Right ventricle myocardium inferior (tissue), 1 donor: ENCODE measurements around the gene PREX1. TPM values are rescaled to one million over a fixed set of nuclear protein-coding genes. Genes with fewer than 3 reads are reported as not detected.
"Not testable (repeated sequence)": the region's sequence is repeated elsewhere in the genome, so short reads cannot be mapped to it uniquely, and the experiment has no call there.

Source experiments
- ATAC-seq: fragments of 200-7000 bp; cut with Tn5 transposase; one replicate; pipeline ENCODE4 v1.9.1; 2020; ENCODE audit warnings: mild to moderate bottlenecking, moderate library complexity
- DNase-seq: peaks from one replicate; pipeline ENCODE4 v3.0.0; 2021; ENCODE audit errors: missing footprints
- intact Hi-C: fragments of 100-400 bp; cut with DNase I; formaldehyde crosslinking; loops from one replicate; pipeline ENCODE4 v1.11.0; 2022
- total RNA-seq: library from RNA; stranded (reverse); fragmentation: NEBNext Ultra II Directional; extraction: Animal tissue kit (Norgen Biotek cat#: 25700); gene quantifications from one replicate; pipeline ENCODE4 v1.2.1, GENCODE V29; 2021
- donor health status: DM: no; HTN: yes; CAD: no; lungs with severe emphysema.

PREX1 gene
- total RNA-seq, 1 donor from 2014 or later: 11.0 TPM

DNA sequence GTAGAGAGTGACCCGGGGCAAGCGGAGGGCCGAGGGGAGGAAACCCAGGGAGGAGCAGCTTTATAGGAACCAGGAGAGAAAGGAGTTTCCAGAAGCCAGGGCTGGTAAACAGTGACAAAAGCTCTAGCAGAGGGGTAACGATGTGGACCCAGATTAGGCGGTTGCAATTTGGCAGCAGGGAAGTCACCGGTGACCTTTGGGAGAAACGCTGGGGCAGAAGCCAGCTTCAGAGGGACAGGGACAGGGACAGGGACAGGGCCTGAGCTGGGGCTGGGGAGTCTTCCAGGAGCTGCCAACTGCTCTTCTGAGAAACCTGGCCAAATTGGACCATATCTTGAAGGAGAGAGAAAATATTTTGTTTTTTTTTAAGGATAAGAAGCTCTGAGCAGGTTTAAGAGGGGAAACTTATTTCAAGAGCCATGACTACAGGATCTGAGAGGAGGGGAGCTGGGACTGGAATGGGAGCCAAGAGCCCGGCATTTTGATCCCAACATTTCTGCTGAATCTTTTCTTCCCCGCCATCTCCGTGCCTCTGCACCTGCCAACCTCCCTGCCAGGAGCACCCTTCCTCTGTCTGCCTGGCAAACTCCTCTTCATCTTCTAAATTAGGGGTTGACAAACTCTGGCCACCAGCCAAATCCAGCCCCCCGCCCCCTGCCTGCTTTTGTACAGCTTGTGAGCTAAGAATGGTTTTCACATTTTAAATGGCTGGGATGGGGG lies 22.6 kb upstream of the PREX1 start:
- ATAC-seq (no peak), DNase-seq (no peak)
- intact Hi-C loops: no loop called here

DNA sequence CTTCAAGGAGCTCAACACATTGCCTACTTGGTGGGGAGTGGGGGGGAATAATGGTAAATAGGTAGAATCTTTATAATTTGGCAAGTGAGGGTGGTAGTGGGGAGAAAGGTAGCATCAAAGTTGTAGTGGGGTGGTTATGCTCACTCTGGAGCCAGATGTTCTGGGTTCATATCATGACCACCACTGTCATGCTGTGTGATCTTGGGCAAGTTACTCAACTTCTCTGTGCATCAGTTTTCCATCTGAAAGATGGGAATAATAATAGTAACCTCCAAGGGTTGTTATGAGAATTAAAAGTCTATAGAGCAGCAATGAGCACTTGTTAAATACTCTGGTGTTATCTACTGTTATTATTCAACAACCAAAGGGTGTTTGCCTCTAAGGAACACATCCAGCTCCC lies 22.0 kb upstream of the PREX1 start:
- intact Hi-C loops: no loop called here
- ATAC-seq: no peak
- no peak for DNase-seq

DNA sequence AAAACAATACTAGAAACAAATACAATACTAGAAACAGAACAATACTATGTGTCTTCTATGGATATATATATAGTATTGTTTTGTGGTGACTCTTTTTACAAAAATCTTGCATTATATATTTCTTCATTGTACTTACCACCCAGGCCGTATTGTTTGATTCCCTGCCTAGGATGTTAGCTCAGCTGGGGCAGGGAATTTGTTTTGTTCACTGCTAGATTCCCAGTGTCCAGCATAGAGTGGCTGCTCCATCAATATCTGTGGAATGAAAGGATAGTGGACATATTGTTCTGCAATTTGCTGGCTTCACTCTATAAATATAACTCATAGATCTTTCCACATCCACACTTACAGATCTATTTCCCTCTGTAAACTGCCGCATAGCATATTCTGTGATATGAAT lies 21.5 kb upstream of the PREX1 start:
- DNase-seq (no peak), ATAC-seq (no peak)

DNA sequence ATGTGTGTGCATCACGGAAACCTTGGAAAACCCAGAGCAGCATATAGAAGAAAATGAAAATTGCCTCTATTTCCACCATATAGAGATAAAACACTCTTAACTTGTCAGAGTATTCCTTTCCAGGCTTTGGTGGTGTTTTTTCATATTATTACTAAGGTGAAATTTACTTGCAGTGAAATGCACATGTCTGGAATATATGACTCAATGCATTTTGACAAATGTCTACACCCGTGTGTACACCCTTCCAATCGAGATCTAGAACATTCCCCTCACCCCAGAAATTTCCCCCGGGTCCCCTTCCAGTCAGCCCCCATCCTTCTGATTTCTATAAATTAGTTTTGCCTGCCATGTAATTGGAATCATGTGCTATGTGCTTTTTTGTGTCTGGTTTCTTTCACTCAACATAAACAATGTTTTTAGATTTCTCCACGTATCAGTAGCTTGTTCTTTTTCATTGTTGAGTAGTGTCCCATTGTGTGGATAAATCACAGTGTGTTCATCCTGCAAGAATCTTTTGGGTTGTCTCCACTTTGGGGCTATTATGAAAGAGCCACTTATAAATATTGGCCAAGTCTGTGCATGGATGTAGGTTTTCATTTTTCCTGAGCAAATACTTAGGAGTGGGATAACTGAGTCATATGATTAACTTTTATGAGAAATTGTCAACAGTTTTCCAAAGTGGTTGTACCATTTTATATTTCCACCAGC lies 19.9 kb upstream of the PREX1 start:
- ATAC-seq (no peak), DNase-seq (no peak)
- intact Hi-C loops: no loop called here

More for the DNA sequence above, 21.5 kb upstream of the PREX1 start:
- intact Hi-C loops: no loop called here

DNA sequence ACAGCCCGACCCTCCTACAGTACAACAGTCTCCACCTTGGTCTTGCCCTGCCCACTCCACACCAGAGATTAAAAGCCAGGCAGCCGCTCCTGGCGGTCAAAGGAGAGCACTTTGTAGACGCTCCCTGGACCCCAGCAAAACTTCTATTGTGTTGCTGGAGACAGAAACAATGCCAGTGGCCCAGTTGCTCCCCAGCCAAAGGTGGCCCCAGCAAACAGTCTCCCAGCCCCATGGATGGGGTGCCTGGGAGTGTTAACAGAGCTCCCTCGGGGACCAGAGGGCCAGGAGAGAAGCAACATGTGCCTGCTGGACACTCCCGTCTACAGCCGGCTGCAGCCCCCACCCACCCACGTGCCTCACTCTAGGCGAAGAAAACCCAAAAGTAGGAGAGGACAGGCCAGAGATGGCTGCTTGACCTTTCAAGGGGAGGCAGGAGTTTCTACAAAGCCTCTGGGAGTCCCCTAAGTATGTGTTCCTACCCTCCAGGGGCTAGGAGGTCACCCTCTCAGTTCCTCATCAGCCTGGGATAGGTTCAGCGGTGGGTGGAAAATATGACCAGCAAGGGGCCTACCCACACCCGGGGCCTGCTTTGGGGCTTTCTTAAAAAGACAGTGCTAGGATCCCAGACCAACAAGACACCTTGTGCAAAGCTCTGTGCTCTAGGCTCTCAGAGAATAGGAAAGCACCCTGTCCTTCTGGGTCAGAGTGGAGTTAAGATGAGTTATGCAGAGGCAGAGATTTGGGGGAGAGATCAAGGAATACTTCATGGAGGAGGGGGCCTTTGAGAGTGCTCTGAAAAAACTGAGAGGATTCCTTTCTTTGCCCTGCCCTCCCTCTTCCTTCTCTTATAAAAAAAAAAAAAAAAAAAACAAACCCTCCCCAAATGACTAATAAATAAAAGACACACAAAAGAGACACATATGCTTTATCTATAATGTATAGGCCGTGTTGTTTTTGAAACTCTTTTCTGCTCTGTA lies 19.0 kb upstream of the PREX1 start:
- intact Hi-C loops: no loop called here
- ATAC-seq: no peak
- DNase-seq: no peak

GRCh38 chr20:48845721-48846306 lies 18.0 kb upstream of the PREX1 start:
- ATAC-seq: no peak
- DNase-seq: no peak
- intact Hi-C loops: no loop called here

DNA sequence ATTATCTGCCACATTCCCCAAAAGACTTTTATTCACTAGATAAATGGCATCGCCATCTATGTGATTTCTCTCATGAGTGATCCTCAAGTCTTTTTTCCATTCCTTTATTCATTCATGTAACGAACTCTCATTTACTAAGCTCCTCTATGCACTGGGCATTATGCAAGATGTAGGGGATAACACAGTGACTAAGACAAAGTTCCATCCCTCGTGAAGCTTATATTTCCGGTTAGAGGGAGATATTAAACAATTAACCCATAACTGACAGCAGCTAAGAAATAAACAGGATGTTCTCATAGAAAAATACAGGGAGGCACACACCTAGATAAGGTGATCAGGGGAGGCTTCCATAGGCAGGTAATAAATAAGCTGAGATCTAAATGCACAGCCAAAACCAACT lies 17.2 kb upstream of the PREX1 start:
- intact Hi-C loops: no loop called here
- ATAC-seq (no peak), DNase-seq (no peak)

DNA sequence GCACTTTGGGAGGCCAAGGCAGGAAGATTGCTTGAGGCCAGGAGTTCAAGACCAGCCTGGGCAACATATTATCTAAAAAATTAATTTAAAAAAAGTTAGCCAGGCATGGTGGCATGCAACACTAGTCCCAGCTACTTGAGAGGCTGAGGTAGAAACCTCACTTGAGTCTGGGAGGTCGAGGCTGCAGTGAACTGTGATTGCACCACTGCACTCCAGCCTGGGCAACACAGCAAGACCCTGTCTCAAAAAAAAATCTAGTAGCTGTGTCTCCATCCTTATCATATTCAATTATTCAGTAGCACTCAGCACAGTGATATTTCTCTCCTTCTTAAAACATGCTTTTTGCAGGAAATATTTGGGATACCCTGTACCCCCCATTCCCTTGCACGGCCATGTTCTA lies 16.1 kb upstream of the PREX1 start:
- intact Hi-C loops, ATAC-seq, DNase-seq: not testable (repeated sequence)

GRCh38 chr20:48843057-48843806 lies 15.4 kb upstream of the PREX1 start:
- intact Hi-C loops: no loop called here
- ATAC-seq: no peak
- no peak for DNase-seq

DNA sequence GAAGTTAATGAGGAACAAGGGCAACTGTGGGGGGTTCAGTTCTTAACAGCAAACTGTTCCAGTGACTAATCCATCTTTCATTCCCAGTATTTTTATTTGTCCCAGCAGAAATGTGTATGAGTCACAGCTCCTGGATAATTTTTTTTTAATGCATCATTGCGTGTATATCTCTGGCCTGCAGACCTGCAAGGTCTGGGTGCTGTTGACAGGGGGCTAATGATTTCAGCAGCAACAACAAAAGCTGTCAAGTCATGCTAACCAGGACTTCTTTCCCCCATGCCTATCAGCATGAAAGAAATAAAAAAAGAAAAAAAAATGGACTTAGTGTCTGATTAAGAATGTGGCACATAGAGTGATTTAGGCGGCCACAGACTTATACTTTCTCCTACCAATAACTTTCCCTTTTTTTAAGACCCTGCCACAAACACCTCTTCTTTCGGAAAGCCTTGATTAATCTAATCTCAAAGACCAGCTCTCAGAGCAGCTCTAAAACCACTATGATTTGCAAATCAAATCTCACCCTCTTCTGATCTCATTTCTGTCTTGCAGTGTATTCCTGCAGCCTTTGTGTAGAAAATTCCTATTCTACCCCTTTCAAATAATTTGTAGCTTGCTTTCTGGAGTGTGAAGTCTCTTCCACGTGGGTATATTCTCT lies 14.2 kb upstream of the PREX1 start:
- DNase-seq (no peak), ATAC-seq (no peak)
- intact Hi-C loops: no loop called here

DNA sequence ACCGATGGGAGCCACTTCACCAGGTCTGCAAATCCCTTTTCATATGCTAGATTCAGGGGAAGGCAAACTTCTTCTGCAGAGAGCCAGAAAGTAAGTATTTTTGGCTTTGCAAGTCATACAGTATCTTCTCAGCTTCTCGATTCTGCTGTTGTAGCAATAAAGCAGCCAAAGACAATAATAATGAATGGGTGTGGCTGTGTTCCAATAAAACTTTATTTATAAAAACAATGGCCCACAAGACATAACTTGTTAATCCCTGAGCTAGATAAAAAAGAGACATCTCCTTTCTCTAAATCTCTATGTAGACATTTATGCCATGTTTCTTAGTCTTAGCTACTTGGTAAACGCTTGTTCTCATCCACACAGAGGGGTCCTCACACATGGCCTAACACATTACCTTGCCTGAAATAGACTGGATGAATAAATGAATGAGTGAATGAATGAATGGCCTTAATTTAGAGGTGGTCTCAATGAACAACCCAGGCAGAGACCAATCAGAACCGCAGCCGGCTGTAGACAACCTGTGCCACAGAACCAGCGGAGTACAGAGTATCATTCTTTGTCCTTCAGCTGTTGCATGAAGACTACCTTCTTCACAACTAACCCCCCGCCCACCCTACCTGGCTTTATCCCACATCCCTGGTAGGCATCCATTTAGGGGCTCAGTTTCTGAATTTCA lies 13.5 kb upstream of the PREX1 start:
- intact Hi-C loops: no loop called here
- ATAC-seq (no peak), DNase-seq (no peak)

DNA sequence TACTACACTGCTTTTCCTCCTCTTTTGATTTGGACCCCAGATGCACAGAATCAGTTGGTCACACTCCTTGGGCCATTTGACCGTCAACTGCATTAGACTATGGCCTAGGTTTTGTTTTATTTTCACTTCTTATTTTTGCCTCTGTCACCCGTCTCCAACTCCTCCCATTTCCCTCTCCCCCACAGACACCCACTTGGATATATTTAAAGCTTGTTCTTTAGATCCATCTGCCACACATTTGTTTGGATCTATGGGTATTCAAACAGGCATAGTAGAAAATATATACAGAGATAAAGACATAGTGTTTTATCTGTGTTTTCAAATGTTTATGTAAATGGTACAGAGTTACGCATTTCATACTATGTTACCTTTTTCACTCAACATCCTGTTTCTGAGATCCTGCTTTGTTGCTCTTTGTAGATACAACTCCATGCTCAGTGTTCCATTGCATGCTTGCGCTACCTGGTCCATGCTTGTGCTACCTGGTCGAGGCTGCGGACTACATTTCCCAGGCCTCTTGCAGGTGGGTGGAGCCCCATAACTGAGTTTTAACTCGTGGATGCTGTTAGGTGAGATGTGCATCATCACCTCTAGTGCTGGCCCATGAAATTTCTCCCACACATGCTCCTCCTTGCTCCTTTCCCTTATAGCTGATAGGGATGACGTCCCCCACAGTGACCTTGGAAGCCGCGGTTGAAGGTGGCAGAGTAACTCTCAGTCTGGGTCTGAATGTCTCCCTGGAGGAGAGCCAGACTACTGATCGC lies 11.5 kb upstream of the PREX1 start:
- DNase-seq (no peak), ATAC-seq (no peak)
- intact Hi-C loops: loop anchor here (10.0 kb wide), 1 partner anchor 55 kb away; no protein-coding TSS in a partner anchor

GRCh38 chr20:48837014-48837413 lies 9.2 kb upstream of the PREX1 start:
- no peak for ATAC-seq
- DNase-seq: no peak
- intact Hi-C loops: loop anchor here (10.0 kb wide), 1 partner anchor 58 kb away; no protein-coding TSS in a partner anchor

DNA sequence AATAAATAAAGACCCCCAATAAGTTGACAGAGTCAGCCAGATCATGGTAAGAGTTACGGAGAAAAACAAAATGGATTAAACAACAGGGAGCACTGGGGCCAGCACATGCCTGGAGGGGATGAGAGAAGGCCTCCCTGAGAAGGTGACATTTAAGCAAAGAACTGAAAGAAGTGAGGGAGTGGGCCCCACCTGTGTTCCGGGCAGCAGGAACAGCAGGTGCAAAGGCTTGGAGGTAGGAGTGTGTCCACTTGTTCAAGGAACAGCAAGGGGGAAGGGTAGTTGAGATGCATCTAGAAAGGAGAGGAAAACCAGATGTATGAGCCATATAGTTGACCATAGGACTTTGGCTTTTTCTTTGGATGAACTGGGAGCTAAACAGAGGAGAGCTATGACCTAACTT lies 7.6 kb upstream of the PREX1 start:
- no peak for DNase-seq
- no peak for ATAC-seq
- intact Hi-C loops: loop anchor here (10.0 kb wide), 1 partner anchor 59 kb away; no protein-coding TSS in a partner anchor

DNA sequence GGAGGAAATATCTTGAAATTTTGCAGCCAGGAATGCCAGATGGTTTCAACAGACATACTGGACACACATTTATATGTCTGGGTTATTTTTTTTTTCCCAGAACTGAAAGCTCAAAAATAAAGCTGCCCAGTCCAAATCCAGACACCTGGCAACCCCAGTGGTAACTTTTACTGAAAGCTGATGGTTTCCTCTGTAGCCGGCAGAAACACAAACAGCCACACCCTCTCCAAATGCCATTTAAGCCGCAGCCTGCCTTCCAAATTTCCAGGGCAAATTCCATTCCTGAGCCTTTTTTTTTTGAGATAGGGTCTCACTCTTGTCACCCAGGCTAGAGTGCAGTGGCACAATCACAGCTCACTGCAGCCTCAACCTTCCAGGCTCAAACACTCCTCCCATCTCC lies 6.5 kb upstream of the PREX1 start:
- no peak for DNase-seq
- intact Hi-C loops: loop anchor here (10.0 kb wide), 1 partner anchor 61 kb away; no protein-coding TSS in a partner anchor
- ATAC-seq: no peak

GRCh38 chr20:48832405-48832730 lies 4.6 kb upstream of the PREX1 start:
- intact Hi-C loops: loop anchor here (10.0 kb wide), 1 partner anchor 62 kb away; no protein-coding TSS in a partner anchor

More at GRCh38 chr20:48832405-48832730, 4.6 kb upstream of the PREX1 start:
- no peak for DNase-seq
- ATAC-seq: no peak
